Measurements from ENCODE around the gene AGK.
"Not testable (repeated sequence)": the region's sequence is repeated elsewhere in the genome, so short reads cannot be mapped to it uniquely, and the experiment has no call there.

The AGK gene

GRCh38 chr7:141557360-141557759, 6.2 kb downstream of the AGK start:
- H2AFZ ChIP-seq (ENCODE audit: insufficient read depth, low read length, poor library complexity) = no peak overlapping the region
- no peak overlapping the region for H3K4ac ChIP-seq (ENCODE audit: low read depth, low read length)
- no peak overlapping the region for H2BK120ac ChIP-seq (ENCODE audit: insufficient read depth, low read length, poor library complexity)
- H3K4me2 ChIP-seq (ENCODE audit: low read length) = no peak overlapping the region
- no peaks in the 10 kb centered on the region for H3K27me3 ChIP-seq (ENCODE audit: insufficient read depth, low read length)
- no CpG with 5 or more reads among the region's 3 CpGs for WGBS (ENCODE audit: extremely low coverage, insufficient coverage, insufficient read length)
- H4K8ac ChIP-seq (ENCODE audit: low read depth, low read length) = no peak overlapping the region
- no peak for DNase-seq
- H2AK5ac ChIP-seq (ENCODE audit: low read length) = no peak overlapping the region
- no peak overlapping the region for H3K18ac ChIP-seq (ENCODE audit: low read length)
- H4K12ac ChIP-seq (ENCODE audit: low read depth, low read length) = no peak overlapping the region
- H3K9ac ChIP-seq (ENCODE audit: low read length) = no peak overlapping the region
- H3K14ac ChIP-seq (ENCODE audit: low read length) = no peak overlapping the region
- H3K36me3 ChIP-seq (ENCODE audit: control insufficient read depth in 1 of 2, insufficient read depth in 2 of 2, low read length in 2 of 2) = peaks cover 8 to 13% of the 10 kb centered on the region in 2 experiments
- H3K4me1 ChIP-seq (ENCODE audit: control insufficient read depth in 1 of 2, insufficient read depth in 2 of 2, low read length in 2 of 2) = peaks cover 0 to under 1% of the 10 kb centered on the region in 2 experiments
- H3K23ac ChIP-seq (ENCODE audit: low read length) = no peak overlapping the region
- H3K9me3 ChIP-seq (ENCODE audit: insufficient read depth, low read depth, low read length) = no peaks in the 10 kb centered on the region
- no peak overlapping the region for H4K91ac ChIP-seq (ENCODE audit: low read depth, low read length)
- no peaks in the 10 kb centered on the region for H3K79me1 ChIP-seq (ENCODE audit: low read length)
- H3K79me2 ChIP-seq (ENCODE audit: control insufficient read depth, insufficient read depth, low read length, poor library complexity) = no peaks in the 10 kb centered on the region
- no peak overlapping the region for H3K27ac ChIP-seq (ENCODE audit: low read depth, low read length)
- no peak overlapping the region for H2BK12ac ChIP-seq (ENCODE audit: low read length)
- H3K4me3 ChIP-seq (ENCODE audit: low read depth, low read length) = no peak overlapping the region
- H2BK5ac ChIP-seq (ENCODE audit: low read depth, low read length, poor library complexity) = no peak overlapping the region

GRCh38 chr7:141557831-141558531, 6.8 kb downstream of the AGK start:
- not testable (repeated sequence) for H3K9ac ChIP-seq (ENCODE audit: low read length)
- WGBS (ENCODE audit: extremely low coverage, insufficient coverage, insufficient read length) = no CpG with 5 or more reads among the region's 11 CpGs

GRCh38 chr7:141558544-141559183, 7.5 kb downstream of the AGK start:
- H2BK120ac ChIP-seq (ENCODE audit: insufficient read depth, low read length, poor library complexity) = no peak overlapping the region
- no peak overlapping the region for H3K23ac ChIP-seq (ENCODE audit: low read length)
- H2BK12ac ChIP-seq (ENCODE audit: low read length) = no peak overlapping the region
- H4K8ac ChIP-seq (ENCODE audit: low read depth, low read length) = no peak overlapping the region
- no peak overlapping the region for H2BK5ac ChIP-seq (ENCODE audit: low read depth, low read length, poor library complexity)
- no peak overlapping the region for H3K27ac ChIP-seq (ENCODE audit: low read depth, low read length)
- no peaks in the 10 kb centered on the region for H3K9me3 ChIP-seq (ENCODE audit: insufficient read depth, low read depth, low read length)
- no peak overlapping the region for H3K18ac ChIP-seq (ENCODE audit: low read length)
- H3K4me2 ChIP-seq (ENCODE audit: low read length) = no peak overlapping the region
- H2AFZ ChIP-seq (ENCODE audit: insufficient read depth, low read length, poor library complexity) = no peak overlapping the region
- no peak overlapping the region for H3K4me3 ChIP-seq (ENCODE audit: low read depth, low read length)
- no CpG with 5 or more reads among the region's 3 CpGs for WGBS (ENCODE audit: extremely low coverage, insufficient coverage, insufficient read length)
- H4K12ac ChIP-seq (ENCODE audit: low read depth, low read length) = no peak overlapping the region
- no peak overlapping the region for H3K9ac ChIP-seq (ENCODE audit: low read length)
- H3K4ac ChIP-seq (ENCODE audit: low read depth, low read length) = no peak overlapping the region
- peaks cover 9 to 17% of the 10 kb centered on the region in 2 experiments for H3K36me3 ChIP-seq (ENCODE audit: control insufficient read depth in 1 of 2, insufficient read depth in 2 of 2, low read length in 2 of 2)
- no peak for DNase-seq
- no peaks in the 10 kb centered on the region for H3K79me1 ChIP-seq (ENCODE audit: low read length)
- H4K91ac ChIP-seq (ENCODE audit: low read depth, low read length) = no peak overlapping the region
- H3K27me3 ChIP-seq (ENCODE audit: insufficient read depth, low read length) = no peaks in the 10 kb centered on the region
- no peak overlapping the region for H3K14ac ChIP-seq (ENCODE audit: low read length)
- no peaks in the 10 kb centered on the region for H3K79me2 ChIP-seq (ENCODE audit: control insufficient read depth, insufficient read depth, low read length, poor library complexity)
- H3K4me1 ChIP-seq (ENCODE audit: control insufficient read depth in 1 of 2, insufficient read depth in 2 of 2, low read length in 2 of 2) = peaks cover 0 to 3% of the 10 kb centered on the region in 2 experiments
- no peak overlapping the region for H2AK5ac ChIP-seq (ENCODE audit: low read length)

More at GRCh38 chr7:141557831-141558531, 6.8 kb downstream of the AGK start:
- H3K27me3 ChIP-seq (ENCODE audit: insufficient read depth, low read length); H2BK12ac ChIP-seq (ENCODE audit: low read length); H3K14ac ChIP-seq (ENCODE audit: low read length); H2AK5ac ChIP-seq (ENCODE audit: low read length); H3K23ac ChIP-seq (ENCODE audit: low read length); H3K4me1 ChIP-seq (ENCODE audit: control insufficient read depth in 1 of 2, insufficient read depth in 2 of 2, low read length in 2 of 2); H3K18ac ChIP-seq (ENCODE audit: low read length); H3K79me1 ChIP-seq (ENCODE audit: low read length); H3K4me2 ChIP-seq (ENCODE audit: low read length); H3K79me2 ChIP-seq (ENCODE audit: control insufficient read depth, insufficient read depth, low read length, poor library complexity); H4K8ac ChIP-seq (ENCODE audit: low read depth, low read length); H3K27ac ChIP-seq (ENCODE audit: low read depth, low read length); H2BK5ac ChIP-seq (ENCODE audit: low read depth, low read length, poor library complexity); H2BK120ac ChIP-seq (ENCODE audit: insufficient read depth, low read length, poor library complexity); H4K12ac ChIP-seq (ENCODE audit: low read depth, low read length); H4K91ac ChIP-seq (ENCODE audit: low read depth, low read length); H3K4ac ChIP-seq (ENCODE audit: low read depth, low read length); H2AFZ ChIP-seq (ENCODE audit: insufficient read depth, low read length, poor library complexity); H3K4me3 ChIP-seq (ENCODE audit: low read depth, low read length); H3K9me3 ChIP-seq (ENCODE audit: insufficient read depth, low read depth, low read length); DNase-seq: not testable (repeated sequence)
- peaks cover 9 to 17% of the 10 kb centered on the region in 2 experiments for H3K36me3 ChIP-seq (ENCODE audit: control insufficient read depth in 1 of 2, insufficient read depth in 2 of 2, low read length in 2 of 2)

GRCh38 chr7:141559961-141560360, 8.8 kb downstream of the AGK start:
- H3K79me2 ChIP-seq (ENCODE audit: control insufficient read depth, insufficient read depth, low read length, poor library complexity) = no peaks in the 10 kb centered on the region
- no peaks in the 10 kb centered on the region for H3K79me1 ChIP-seq (ENCODE audit: low read length)
- H3K9me3 ChIP-seq (ENCODE audit: insufficient read depth, low read depth, low read length) = no peaks in the 10 kb centered on the region
- no peak overlapping the region for H2AK5ac ChIP-seq (ENCODE audit: low read length)
- no peak overlapping the region for H3K27ac ChIP-seq (ENCODE audit: low read depth, low read length)
- H3K4me2 ChIP-seq (ENCODE audit: low read length) = no peak overlapping the region
- no peak overlapping the region for H4K12ac ChIP-seq (ENCODE audit: low read depth, low read length)
- WGBS (ENCODE audit: extremely low coverage, insufficient coverage, insufficient read length) = no CpG with 5 or more reads among the region's 1 CpG
- no peak overlapping the region for H4K8ac ChIP-seq (ENCODE audit: low read depth, low read length)
- H3K27me3 ChIP-seq (ENCODE audit: insufficient read depth, low read length) = no peaks in the 10 kb centered on the region
- H4K91ac ChIP-seq (ENCODE audit: low read depth, low read length) = no peak overlapping the region
- no peak overlapping the region for H2BK120ac ChIP-seq (ENCODE audit: insufficient read depth, low read length, poor library complexity)
- H3K4ac ChIP-seq (ENCODE audit: low read depth, low read length) = no peak overlapping the region
- H3K14ac ChIP-seq (ENCODE audit: low read length) = no peak overlapping the region
- no peak for DNase-seq
- H3K4me3 ChIP-seq (ENCODE audit: low read depth, low read length) = no peak overlapping the region
- no peak overlapping the region for H2AFZ ChIP-seq (ENCODE audit: insufficient read depth, low read length, poor library complexity)
- peaks cover 9 to 17% of the 10 kb centered on the region in 2 experiments for H3K36me3 ChIP-seq (ENCODE audit: control insufficient read depth in 1 of 2, insufficient read depth in 2 of 2, low read length in 2 of 2)
- H3K9ac ChIP-seq (ENCODE audit: low read length) = no peak overlapping the region
- H3K4me1 ChIP-seq (ENCODE audit: control insufficient read depth in 1 of 2, insufficient read depth in 2 of 2, low read length in 2 of 2) = peaks cover 0 to 3% of the 10 kb centered on the region in 2 experiments
- no peak overlapping the region for H3K23ac ChIP-seq (ENCODE audit: low read length)
- no peak overlapping the region for H2BK12ac ChIP-seq (ENCODE audit: low read length)
- H2BK5ac ChIP-seq (ENCODE audit: low read depth, low read length, poor library complexity) = no peak overlapping the region
- H3K18ac ChIP-seq (ENCODE audit: low read length) = no peak overlapping the region

Measured in trophoblast cell (in vitro differentiated cells and primary cell).